Endothelial cell of umbilical vein (primary cell): ENCODE measurements around the gene FHOD3.

ENCODE experiments used
- JUN ChIP-seq: IDR thresholded peaks from 2 replicates; pipeline ENCODE4 v1.6.1; 2011; ENCODE audit warnings: borderline replicate concordance, low read depth; ENCODE audit not compliant: insufficient read length, insufficient read depth
- POLR2A ChIP-seq: IDR thresholded peaks from 2 replicates; pipeline ENCODE4 v1.6.1; 2012; ENCODE audit warnings: low read depth, mild to moderate bottlenecking, control low read depth, low read length
- POLR2AphosphoS5 ChIP-seq: IDR thresholded peaks from 2 replicates; pipeline ENCODE4 v1.6.1; 2012; ENCODE audit warnings: low read depth, mild to moderate bottlenecking, control low read depth, low read length, moderate library complexity; ENCODE audit not compliant: insufficient read depth
- TF ChIP-seq, protein P1 (sequence below), 2 donors: IDR thresholded peaks; 1 replicate in 1 of 2; 2 replicates in 1 of 2; pipeline ENCODE4 v1.5.1; 2011; ENCODE audit warnings: low read length in 2 of 2, mild to moderate bottlenecking in 2 of 2, moderate library complexity in 2 of 2, control low read depth in 1 of 2, inconsistent platforms in 1 of 2, low read depth in 1 of 2; ENCODE audit not compliant: insufficient read depth in 1 of 2; ENCODE audit errors: extremely low read depth in 1 of 2

DNA sequence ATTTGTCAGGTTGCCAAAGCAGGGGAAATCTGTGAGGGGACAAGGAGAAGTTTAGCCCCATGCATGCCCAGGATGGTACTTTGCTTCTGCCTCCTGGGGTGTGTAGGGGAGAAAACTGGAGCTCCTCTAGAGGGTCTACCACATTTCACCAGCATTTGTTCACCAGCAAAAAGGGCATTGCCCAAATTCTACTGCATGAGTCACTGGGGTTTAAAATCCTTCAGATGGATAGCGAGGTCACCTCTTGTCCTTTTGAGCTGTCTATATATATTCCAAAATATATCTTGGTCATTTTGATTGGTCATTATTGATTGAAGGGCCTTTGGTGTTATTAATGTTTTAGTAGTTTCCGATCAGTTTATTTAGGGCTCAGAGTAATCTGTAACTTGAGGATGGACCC lies 18.7 kb downstream of the FHOD3 start:
- TF ChIP-seq POLR2AphosphoS5 (no peak), JUN (no peak), POLR2A (no peak)
- TF ChIP-seq, protein P1, sequence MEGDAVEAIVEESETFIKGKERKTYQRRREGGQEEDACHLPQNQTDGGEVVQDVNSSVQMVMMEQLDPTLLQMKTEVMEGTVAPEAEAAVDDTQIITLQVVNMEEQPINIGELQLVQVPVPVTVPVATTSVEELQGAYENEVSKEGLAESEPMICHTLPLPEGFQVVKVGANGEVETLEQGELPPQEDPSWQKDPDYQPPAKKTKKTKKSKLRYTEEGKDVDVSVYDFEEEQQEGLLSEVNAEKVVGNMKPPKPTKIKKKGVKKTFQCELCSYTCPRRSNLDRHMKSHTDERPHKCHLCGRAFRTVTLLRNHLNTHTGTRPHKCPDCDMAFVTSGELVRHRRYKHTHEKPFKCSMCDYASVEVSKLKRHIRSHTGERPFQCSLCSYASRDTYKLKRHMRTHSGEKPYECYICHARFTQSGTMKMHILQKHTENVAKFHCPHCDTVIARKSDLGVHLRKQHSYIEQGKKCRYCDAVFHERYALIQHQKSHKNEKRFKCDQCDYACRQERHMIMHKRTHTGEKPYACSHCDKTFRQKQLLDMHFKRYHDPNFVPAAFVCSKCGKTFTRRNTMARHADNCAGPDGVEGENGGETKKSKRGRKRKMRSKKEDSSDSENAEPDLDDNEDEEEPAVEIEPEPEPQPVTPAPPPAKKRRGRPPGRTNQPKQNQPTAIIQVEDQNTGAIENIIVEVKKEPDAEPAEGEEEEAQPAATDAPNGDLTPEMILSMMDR (IDR thresholded peaks at IDR 0.05; ENCODE audit: extremely low read depth in 1 of 2, insufficient read depth in 1 of 2, low read depth in 1 of 2, low read length in 2 of 2): no peak
